GM23248 (cell line): ENCODE results near the gene ERC2. TPM values are rescaled to one million over a fixed set of nuclear protein-coding genes. Genes with fewer than 3 reads are reported as not detected.

Experiments used
- DNase-seq: peaks from one replicate; pipeline ENCODE4 v3.0.0-alpha.2; 2015
- H2AFZ ChIP-seq: fragments of 200-600 bp; sonication (generic); 2 replicates; pipeline ENCODE4 v1.6.1; 2016; ENCODE audit warnings: antibody characterized with exemption
- H3F3A ChIP-seq: fragments of 200-600 bp; sonication (generic); 2 replicates; pipeline ENCODE4 v1.6.1; 2016; ENCODE audit warnings: mild to moderate bottlenecking, antibody characterized with exemption, mixed run types; ENCODE audit not compliant: insufficient read depth
- H3K27ac ChIP-seq: fragments of 200-600 bp; sonication (generic); 2 replicates; pipeline ENCODE4 v1.5.1; 2016; ENCODE audit warnings: mild to moderate bottlenecking
- H3K27me3 ChIP-seq: fragments of 200-600 bp; sonication (generic); replicated peaks from 2 replicates; pipeline ENCODE4 v1.6.1; 2016; ENCODE audit warnings: mild to moderate bottlenecking; ENCODE audit not compliant: insufficient read depth
- H3K36me3 ChIP-seq: fragments of 200-600 bp; sonication (generic); 2 replicates; pipeline ENCODE4 v1.6.1; 2016; ENCODE audit warnings: low read depth, mild to moderate bottlenecking
- H3K4me1 ChIP-seq: fragments of 200-600 bp; sonication (generic); 2 replicates; pipeline ENCODE4 v1.6.1; 2016; ENCODE audit warnings: mild to moderate bottlenecking; ENCODE audit not compliant: insufficient read depth
- H3K4me2 ChIP-seq: fragments of 200-600 bp; sonication (generic); one replicate; pipeline ENCODE4 v1.6.1; 2016; ENCODE audit warnings: mild to moderate bottlenecking; ENCODE audit not compliant: unreplicated experiment
- H3K4me3 ChIP-seq: fragments of 200-600 bp; sonication (generic); 2 replicates; pipeline ENCODE4 v1.5.1; 2016; ENCODE audit warnings: mild to moderate bottlenecking
- H3K79me2 ChIP-seq: fragments of 200-600 bp; sonication (generic); 2 replicates; pipeline ENCODE4 v1.6.1; 2016; ENCODE audit warnings: mild to moderate bottlenecking; ENCODE audit not compliant: insufficient read depth
- H3K9ac ChIP-seq: fragments of 200-600 bp; sonication (generic); 2 replicates; pipeline ENCODE4 v1.6.1; 2016; ENCODE audit warnings: mild to moderate bottlenecking
- H3K9me2 ChIP-seq: fragments of 200-600 bp; sonication (generic); 2 replicates; pipeline ENCODE4 v1.6.1; 2016; ENCODE audit warnings: mixed run types, mild to moderate bottlenecking, moderate library complexity; ENCODE audit not compliant: insufficient read depth
- H3K9me3 ChIP-seq: fragments of 200-600 bp; sonication (generic); one replicate; pipeline ENCODE4 v1.6.1; 2017; ENCODE audit warnings: low read depth
- H4K20me1 ChIP-seq: fragments of 200-600 bp; sonication (generic); 2 replicates; pipeline ENCODE4 v1.6.0; 2016; ENCODE audit not compliant: insufficient read depth
- EZH2 ChIP-seq: fragments of 200-600 bp; sonication (generic); IDR thresholded peaks from 2 replicates; pipeline ENCODE4 v1.6.1; 2018; ENCODE audit warnings: antibody characterized with exemption, mild to moderate bottlenecking; ENCODE audit not compliant: insufficient read depth, poor library complexity, severe bottlenecking
- EZH2phosphoT487 ChIP-seq: fragments of 200-600 bp; sonication (generic); IDR thresholded peaks from 2 replicates; pipeline ENCODE4 v1.6.1; 2018; ENCODE audit warnings: antibody characterized with exemption, moderate library complexity, mild to moderate bottlenecking, low read depth; ENCODE audit not compliant: insufficient read depth
- WGBS, 2 experiments: methylation state at CpG; one replicate each; pipeline ENCODE4 v1.1.6; 2015 to 2017; ENCODE audit warnings: low lambda C conversion rate in 2 of 2, low coverage in 1 of 2; ENCODE audit errors: missing lambda C conversion rate in 2 of 2; 5-methylcytosine and 5-hydroxymethylcytosine counted together
- in situ Hi-C: fragments of 300-500 bp; cut with MboI; formaldehyde crosslinking; loops from 2 replicates; pipeline ENCODE4 v1.15.0; 2020
- polyA plus RNA-seq: library from polyadenylated mRNA; unstranded; fragments of >200 nt; fragmentation: Nextera tagmentation; extraction: Ambion mirVana; gene quantifications from 2 replicates; pipeline ENCODE4 v1.2.1, GENCODE V29; 2016
- total RNA-seq: library from RNA; depleted of rRNA; stranded (reverse); fragments of >200 nt; shearing (Covaris generic); gene quantifications from 2 replicates; pipeline ENCODE4 v1.2.3, GENCODE V29; 2014

The ERC2 gene
- total and polyA plus RNA-seq, 2 experiments from 2014 or later: not detected

DNA sequence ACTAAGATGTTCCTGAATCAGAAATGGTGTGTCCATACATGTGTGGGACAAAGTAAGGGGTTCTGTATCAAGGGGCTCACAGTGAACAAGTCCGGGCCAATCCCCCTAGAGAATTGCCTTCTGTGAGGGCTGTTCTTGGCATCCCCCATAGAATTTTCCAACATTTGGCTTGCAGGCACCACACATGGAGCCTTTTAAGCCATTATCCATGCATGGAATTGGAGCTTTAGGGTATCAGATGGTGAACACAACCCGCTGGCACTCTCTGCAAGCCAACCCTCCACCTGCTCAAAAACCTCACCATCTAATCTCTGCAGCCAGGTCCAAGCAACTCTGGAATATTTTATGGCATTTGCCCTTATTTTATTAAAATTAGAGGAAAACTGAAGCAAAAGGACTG lies 278.7 kb downstream of the ERC2 start:
- no peak overlapping the region for H2AFZ ChIP-seq
- no peaks in the 10 kb centered on the region for H3K36me3 ChIP-seq
- in situ Hi-C loops: no loop called here
- no peaks in the 10 kb centered on the region for H3K9me3 ChIP-seq
- H3K79me2 ChIP-seq: no peaks in the 10 kb centered on the region
- no peaks in the 10 kb centered on the region for H3K27me3 ChIP-seq
- H3K4me2 ChIP-seq: no peak overlapping the region
- H3K9me2 ChIP-seq: no peaks in the 10 kb centered on the region
- no peak for DNase-seq
- WGBS, 2 experiments: 46 to 54% methylated on average over 2 of the region's 2 CpGs
- H3K9ac ChIP-seq: no peak overlapping the region
- TF ChIP-seq EZH2: no peak
- no peak for TF ChIP-seq EZH2phosphoT487
- no peaks in the 10 kb centered on the region for H3F3A ChIP-seq
- no peaks in the 10 kb centered on the region for H4K20me1 ChIP-seq
- no peak overlapping the region for H3K4me3 ChIP-seq
- no peak overlapping the region for H3K27ac ChIP-seq
- H3K4me1 ChIP-seq: no peaks in the 10 kb centered on the region

DNA sequence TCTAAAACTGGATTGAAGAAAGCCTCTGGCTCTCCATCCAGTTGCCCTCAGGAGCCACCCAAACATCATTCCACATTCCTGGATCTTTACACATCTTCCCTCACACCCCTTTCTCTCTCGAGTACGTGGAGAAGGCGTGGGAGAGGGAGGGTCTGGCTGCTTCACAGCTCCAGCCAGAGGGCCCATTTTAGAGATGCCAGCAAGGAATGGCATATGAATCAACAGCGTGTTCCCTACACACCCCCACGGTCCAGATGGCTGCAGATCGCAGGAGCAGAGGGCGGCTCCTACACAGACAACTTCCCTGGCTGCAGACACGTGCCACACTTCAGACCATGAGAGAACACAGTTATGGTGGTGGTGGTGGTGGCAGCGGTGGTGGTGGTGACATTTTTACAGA lies 280.1 kb downstream of the ERC2 start:
- in situ Hi-C loops: no loop called here

DNA sequence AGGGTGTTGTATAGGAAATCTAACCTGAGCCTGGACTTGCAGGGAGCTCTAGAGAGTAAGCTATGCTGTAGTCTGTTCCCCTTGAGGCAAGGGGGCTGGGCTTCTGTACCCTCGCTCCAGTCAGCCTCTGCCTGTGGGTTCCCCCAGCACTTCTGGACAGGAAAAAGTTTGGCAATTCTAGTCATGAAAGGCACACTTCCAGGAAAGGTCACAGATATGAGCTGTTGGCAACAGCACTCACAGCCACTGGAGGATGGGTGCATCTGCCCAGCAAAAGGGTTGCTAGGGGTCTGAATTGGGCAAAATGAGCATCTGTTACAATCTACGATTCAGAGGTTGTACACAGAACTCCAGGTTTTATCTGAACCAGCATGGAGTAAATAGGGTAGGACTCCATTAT lies 281.2 kb downstream of the ERC2 start:
- Histone ChIP-seq H3K9me2 (no peaks in the 10 kb centered on the region), H3K9ac (no peak overlapping the region), H3K36me3 (no peaks in the 10 kb centered on the region), H3F3A (no peaks in the 10 kb centered on the region), H3K27me3 (no peaks in the 10 kb centered on the region), H3K79me2 (no peaks in the 10 kb centered on the region), H2AFZ (no peak overlapping the region), H3K27ac (no peak overlapping the region), H3K4me1 (no peaks in the 10 kb centered on the region), H3K9me3 (no peaks in the 10 kb centered on the region), H3K4me2 (no peak overlapping the region), H4K20me1 (no peaks in the 10 kb centered on the region), H3K4me3 (no peak overlapping the region)
- in situ Hi-C loops: no loop called here
- no peak for DNase-seq
- no peak for TF ChIP-seq EZH2phosphoT487
- TF ChIP-seq EZH2: no peak
- whole genome bisulfite sequencing, 2 experiments: 39 to 59% methylated on average over 2 of the region's 2 CpGs

More for the DNA sequence above, 280.1 kb downstream of the ERC2 start:
- Histone ChIP-seq H3K27ac (no peak overlapping the region), H3K4me2 (no peak overlapping the region), H3K4me1 (no peaks in the 10 kb centered on the region), H3K9me2 (no peaks in the 10 kb centered on the region), H2AFZ (no peak overlapping the region), H3K4me3 (no peak overlapping the region), H3K27me3 (no peaks in the 10 kb centered on the region), H4K20me1 (no peaks in the 10 kb centered on the region), H3K9ac (no peak overlapping the region), H3K9me3 (no peaks in the 10 kb centered on the region), H3F3A (no peaks in the 10 kb centered on the region), H3K36me3 (no peaks in the 10 kb centered on the region), H3K79me2 (no peaks in the 10 kb centered on the region)
- no peak for DNase-seq
- no peak for TF ChIP-seq EZH2
- no peak for TF ChIP-seq EZH2phosphoT487
- WGBS, 2 experiments: 35 to 48% methylated on average over 9 of the region's 9 CpGs

DNA sequence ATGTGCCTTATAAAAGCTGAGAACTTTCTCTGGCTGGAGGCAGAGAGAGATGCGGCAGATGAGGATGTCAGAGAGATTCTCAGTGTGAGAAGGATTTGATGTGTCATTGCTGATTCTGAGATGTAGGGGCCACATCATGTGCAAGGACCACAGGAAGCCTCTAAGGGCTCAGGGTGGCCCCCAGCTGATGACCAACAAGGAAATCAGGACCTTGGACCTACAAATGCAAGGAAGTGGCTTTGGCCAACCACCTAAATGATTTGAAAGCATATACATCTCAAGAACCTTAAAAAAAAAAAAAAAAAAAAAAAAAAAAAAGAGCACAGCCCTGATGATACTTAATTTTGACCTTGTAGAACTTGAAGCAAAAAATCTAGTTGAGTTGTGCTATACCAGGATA lies 282.4 kb downstream of the ERC2 start:
- no peak overlapping the region for H2AFZ ChIP-seq
- no peak for DNase-seq

DNA sequence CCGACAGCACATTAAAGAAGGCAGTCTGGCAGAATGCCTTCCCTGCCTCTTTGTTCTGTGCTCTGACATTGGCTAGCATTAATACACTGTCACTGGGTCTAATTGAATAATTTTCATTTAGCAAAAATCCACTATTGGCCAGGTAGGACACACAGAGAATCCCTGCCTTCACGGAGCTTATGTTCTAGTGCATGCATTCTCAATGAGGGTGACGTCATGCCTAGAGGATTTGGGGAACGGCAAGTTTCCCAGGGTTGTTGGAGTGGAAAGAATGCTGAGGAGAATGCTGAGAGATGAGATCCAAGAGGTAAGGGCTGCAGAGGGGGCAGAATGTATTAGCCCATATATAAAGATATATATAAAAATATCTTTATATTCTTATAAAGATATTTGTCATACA lies 284.7 kb downstream of the ERC2 start:
- TF ChIP-seq EZH2: no peak
- TF ChIP-seq EZH2phosphoT487: no peak
- in situ Hi-C loops: no loop called here

More for the DNA sequence above, 282.4 kb downstream of the ERC2 start:
- H3K4me2 ChIP-seq: no peak overlapping the region
- in situ Hi-C loops: no loop called here
- no peaks in the 10 kb centered on the region for H3K79me2 ChIP-seq
- no peak overlapping the region for H3K4me3 ChIP-seq
- no peak overlapping the region for H3K9ac ChIP-seq
- no peaks in the 10 kb centered on the region for H3K4me1 ChIP-seq
- H3K27ac ChIP-seq: no peak overlapping the region
- H4K20me1 ChIP-seq: no peaks in the 10 kb centered on the region
- TF ChIP-seq EZH2 (no peak), EZH2phosphoT487 (no peak)
- H3K9me3 ChIP-seq: no peaks in the 10 kb centered on the region
- H3K36me3 ChIP-seq: no peaks in the 10 kb centered on the region
- no peaks in the 10 kb centered on the region for H3K9me2 ChIP-seq
- no peaks in the 10 kb centered on the region for H3F3A ChIP-seq
- no peaks in the 10 kb centered on the region for H3K27me3 ChIP-seq
- 63 to 77% methylated on average over 1 of the region's 1 CpG for WGBS, 2 experiments

More for the DNA sequence above, 284.7 kb downstream of the ERC2 start:
- no peak overlapping the region for H3K4me3 ChIP-seq
- no peaks in the 10 kb centered on the region for H4K20me1 ChIP-seq
- no peaks in the 10 kb centered on the region for H3K9me3 ChIP-seq
- no peaks in the 10 kb centered on the region for H3F3A ChIP-seq
- H3K79me2 ChIP-seq: no peaks in the 10 kb centered on the region
- WGBS, 2 experiments: 23 to 26% methylated on average over 4 of the region's 4 CpGs
- no peak overlapping the region for H3K4me2 ChIP-seq
- no peaks in the 10 kb centered on the region for H3K36me3 ChIP-seq
- DNase-seq: no peak
- no peaks in the 10 kb centered on the region for H3K4me1 ChIP-seq
- no peak overlapping the region for H3K27ac ChIP-seq
- H3K27me3 ChIP-seq: no peaks in the 10 kb centered on the region
- no peak overlapping the region for H2AFZ ChIP-seq
- no peaks in the 10 kb centered on the region for H3K9me2 ChIP-seq
- no peak overlapping the region for H3K9ac ChIP-seq
